Measurements from ENCODE around the gene SUFU. TPM values are rescaled to one million over a fixed set of nuclear protein-coding genes. Genes with fewer than 3 reads are reported as not detected.
"Not testable (repeated sequence)": the region's sequence is repeated elsewhere in the genome, so short reads cannot be mapped to it uniquely, and the experiment has no call there.

Gene SUFU
- total RNA-seq, 2 donors from 2014 or later = 3.1 to 6.6 TPM

- H3K36me3 ChIP-seq (replicated peaks in 1 of 2; ENCODE audit: insufficient read depth in 1 of 2, low read depth in 2 of 2) = peaks cover 0 to 13% of the 10 kb centered on the region in 2 donors
- H3K27ac ChIP-seq = peak overlapping the region; percentile 74 to 97 (median 94)
- 55 to 59% methylated on average over 4 to 5 of the region's 5 CpGs for whole genome bisulfite sequencing, 2 donors
- H3K27me3 ChIP-seq = no peaks in the 10 kb centered on the region
- intact Hi-C loops (cut with DNase I) = no loop called here
- H3K4me3 ChIP-seq = no peak overlapping the region
- peaks cover 68% of the 10 kb centered on the region for H3K4me1 ChIP-seq
- ATAC-seq (no peak), DNase-seq (no peak)
- H3K9me3 ChIP-seq = no peaks in the 10 kb centered on the region
- TF ChIP-seq POLR2A (IDR thresholded peaks at IDR 0.05) = no peak
- no peak for TF ChIP-seq CTCF (IDR thresholded peaks at IDR 0.05)
Observed at GRCh38 chr10:102658802-102659201, 155.0 kb downstream of the SUFU start.

GRCh38 chr10:102660888-102661657 is 157.3 kb downstream of the SUFU start:
- H3K36me3 ChIP-seq (replicated peaks in 1 of 2; ENCODE audit: insufficient read depth in 1 of 2, low read depth in 2 of 2) = peaks cover 0 to 6% of the 10 kb centered on the region in 2 donors
- H3K27me3 ChIP-seq = no peaks in the 10 kb centered on the region
- no peaks in the 10 kb centered on the region for H3K9me3 ChIP-seq
- peak; percentile 56 to 88 (median 76) for DNase-seq
- WGBS, 2 donors = 18 to 51% methylated on average over 4 to 22 of the region's 22 CpGs
- H3K4me3 ChIP-seq = no peak overlapping the region
- peak; percentile 12 for ATAC-seq
- peak overlapping the region; percentile 7 to 47 (median 36) for H3K27ac ChIP-seq
- H3K4me1 ChIP-seq = peaks cover 51% of the 10 kb centered on the region
- TF ChIP-seq CTCF (IDR thresholded peaks at IDR 0.05) (no peak), POLR2A (IDR thresholded peaks at IDR 0.05) (peak in 1 of 3 donors; percentile 10)
- intact Hi-C loops (cut with DNase I) = no loop called here

GRCh38 chr10:102661658-102662028 is 157.9 kb downstream of the SUFU start:
- Histone ChIP-seq H3K27ac (peak overlapping the region in 2 of 4 donors; percentile 7 to 40), H3K4me3 (no peak overlapping the region), H3K9me3 (no peaks in the 10 kb centered on the region), H3K4me1 (peaks cover 47% of the 10 kb centered on the region), H3K36me3 (replicated peaks in 1 of 2; ENCODE audit: insufficient read depth in 1 of 2, low read depth in 2 of 2) (peaks cover 0 to under 1% of the 10 kb centered on the region in 2 donors), H3K27me3 (no peaks in the 10 kb centered on the region)
- no peak for TF ChIP-seq POLR2A (IDR thresholded peaks at IDR 0.05)
- TF ChIP-seq CTCF (IDR thresholded peaks at IDR 0.05) = no peak
- DNase-seq (no peak), ATAC-seq (no peak)
- WGBS, 2 donors = 73 to 74% methylated on average over 6 of the region's 6 CpGs
- intact Hi-C loops (cut with DNase I) = no loop called here

GRCh38 chr10:102665904-102666509 is 162.2 kb downstream of the SUFU start:
- no peak for DNase-seq
- WGBS, 2 donors = 82 to 83% methylated on average over 7 to 9 of the region's 9 CpGs
- Histone ChIP-seq H3K4me1 (peaks cover 37% of the 10 kb centered on the region), H3K4me3 (no peak overlapping the region), H3K27ac (peak overlapping the region in 1 of 4 donors; percentile 32), H3K36me3 (replicated peaks in 1 of 2; ENCODE audit: insufficient read depth in 1 of 2, low read depth in 2 of 2) (no peaks in the 10 kb centered on the region), H3K27me3 (no peaks in the 10 kb centered on the region), H3K9me3 (no peaks in the 10 kb centered on the region)
- intact Hi-C loops (cut with DNase I) = no loop called here
- TF ChIP-seq POLR2A (IDR thresholded peaks at IDR 0.05) (no peak), CTCF (IDR thresholded peaks at IDR 0.05) (no peak)
- no peak for ATAC-seq

- ATAC-seq; H3K36me3 ChIP-seq (replicated peaks in 1 of 2; ENCODE audit: insufficient read depth in 1 of 2, low read depth in 2 of 2); DNase-seq; H3K27me3 ChIP-seq; H3K4me3 ChIP-seq; H3K9me3 ChIP-seq; intact Hi-C loops (cut with DNase I): not testable (repeated sequence)
- WGBS, 2 donors = 90 to 95% methylated on average over 4 of the region's 4 CpGs
- Histone ChIP-seq H3K27ac (peak overlapping the region in 3 of 4 donors; percentile 8 to 95 (median 86)), H3K4me1 (peaks cover 34% of the 10 kb centered on the region)
Observed at GRCh38 chr10:102667411-102667810, 163.6 kb downstream of the SUFU start.
